Spinal cord (tissue), 10 donors: ENCODE results near the gene ZNF670. TPM values are rescaled to one million over a fixed set of nuclear protein-coding genes. Genes with fewer than 3 reads are reported as not detected.
"Not testable (repeated sequence)": the region's sequence is repeated elsewhere in the genome, so short reads cannot be mapped to it uniquely, and the experiment has no call there.

Experiments
- DNase-seq, 6 donors: peaks; one replicate each; pipeline versions ENCODE4 v3.0.0 to v3.0.0-alpha.2; 2013 to 2015; ENCODE audit warnings: low spot score in 6 of 6, low read depth in 4 of 6
- H3K27ac ChIP-seq: one replicate; pipeline ENCODE4 v1.5.1; 2013; ENCODE audit warnings: low read depth, low read length, control low read depth
- H3K27me3 ChIP-seq: one replicate; pipeline ENCODE4 v1.6.1; 2013; ENCODE audit warnings: low read length; ENCODE audit not compliant: control insufficient read depth, insufficient read depth
- H3K36me3 ChIP-seq: one replicate; pipeline ENCODE4 v1.6.1; 2013; ENCODE audit warnings: low read length; ENCODE audit not compliant: control insufficient read depth, insufficient read depth
- H3K4me1 ChIP-seq: one replicate; pipeline ENCODE4 v1.6.1; 2013; ENCODE audit warnings: low read length; ENCODE audit not compliant: control insufficient read depth, insufficient read depth
- H3K4me3 ChIP-seq: one replicate; pipeline ENCODE4 v1.5.1; 2013; ENCODE audit warnings: low read depth, low read length, control low read depth
- H3K9me3 ChIP-seq: one replicate; pipeline ENCODE4 v1.6.1; 2013; ENCODE audit warnings: low read length; ENCODE audit not compliant: control insufficient read depth, insufficient read depth
- WGBS: methylation state at CpG from one replicate; pipeline ENCODE4 v1.1.5; 2013; ENCODE audit warnings: missing lambda C conversion rate; ENCODE audit not compliant: insufficient coverage; 5-methylcytosine and 5-hydroxymethylcytosine counted together
- polyA plus RNA-seq, 2 donors: library from polyadenylated mRNA; unstranded; fragments of 120-200 nt; gene quantifications; one replicate each; pipeline ENCODE4 v1.2.1, GENCODE V29; 2013; ENCODE audit not compliant: insufficient read length in 2 of 2
- total RNA-seq, 2 donors: library from RNA; depleted of rRNA in 1 of 2; stranded (reverse); fragments of 120-200 nt in 1 of 2; fragments of >200 nt in 1 of 2; gene quantifications; one replicate each; pipeline versions ENCODE4 v1.2.3 to v1.2.4, GENCODE V29; 2013 to 2014
- donor health status: healthy.

The ZNF670 gene
- total and polyA plus RNA-seq, 4 donors: 5.2 to 13.1 (median 7.4) TPM

- no peaks in the 10 kb centered on the region for H3K36me3 ChIP-seq
- peaks cover 9% of the 10 kb centered on the region for H3K9me3 ChIP-seq
- no peak overlapping the region for H3K27ac ChIP-seq
- no peaks in the 10 kb centered on the region for H3K27me3 ChIP-seq
- H3K4me3 ChIP-seq: no peak overlapping the region
- WGBS: no CpG with 5 or more reads among the region's 4 CpGs
- DNase-seq: no peak
- H3K4me1 ChIP-seq: no peaks in the 10 kb centered on the region
Measured at GRCh38 chr1:247060771-247061170, 17.8 kb downstream of the ZNF670 start.

DNA sequence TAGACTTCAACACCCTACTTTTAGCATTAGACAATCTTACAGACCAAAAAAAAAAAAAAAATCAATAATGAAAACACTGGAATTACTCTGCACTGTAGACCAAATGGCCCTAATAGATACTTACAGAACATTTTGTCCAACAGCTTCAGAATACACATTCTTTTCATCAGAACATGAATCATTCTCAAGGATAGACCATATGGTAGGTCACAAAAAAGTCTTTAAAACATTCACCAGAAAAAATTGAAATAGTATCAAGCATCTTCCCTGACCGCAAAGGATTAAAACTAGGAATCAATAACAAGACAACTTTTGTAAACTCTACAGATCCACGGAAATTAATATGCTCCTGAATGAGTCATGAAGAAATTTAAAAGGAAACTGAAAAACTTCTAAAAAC, 22.5 kb downstream of the ZNF670 start:
- Histone ChIP-seq H3K27me3 (no peaks in the 10 kb centered on the region), H3K4me3 (no peak overlapping the region), H3K4me1 (no peaks in the 10 kb centered on the region), H3K9me3 (peaks cover 19% of the 10 kb centered on the region), H3K27ac (no peak overlapping the region), H3K36me3 (no peaks in the 10 kb centered on the region)
- DNase-seq: no peak
- no CpG with 5 or more reads among the region's 2 CpGs for WGBS

GRCh38 chr1:247054992-247055415, 23.6 kb downstream of the ZNF670 start:
- Histone ChIP-seq H3K36me3 (no peaks in the 10 kb centered on the region), H3K4me3 (no peak overlapping the region), H3K9me3 (peaks cover 19% of the 10 kb centered on the region), H3K4me1 (no peaks in the 10 kb centered on the region), H3K27me3 (no peaks in the 10 kb centered on the region), H3K27ac (no peak overlapping the region)
- DNase-seq: no peak
- WGBS: 82% methylated on average over 2 of the region's 2 CpGs

DNA sequence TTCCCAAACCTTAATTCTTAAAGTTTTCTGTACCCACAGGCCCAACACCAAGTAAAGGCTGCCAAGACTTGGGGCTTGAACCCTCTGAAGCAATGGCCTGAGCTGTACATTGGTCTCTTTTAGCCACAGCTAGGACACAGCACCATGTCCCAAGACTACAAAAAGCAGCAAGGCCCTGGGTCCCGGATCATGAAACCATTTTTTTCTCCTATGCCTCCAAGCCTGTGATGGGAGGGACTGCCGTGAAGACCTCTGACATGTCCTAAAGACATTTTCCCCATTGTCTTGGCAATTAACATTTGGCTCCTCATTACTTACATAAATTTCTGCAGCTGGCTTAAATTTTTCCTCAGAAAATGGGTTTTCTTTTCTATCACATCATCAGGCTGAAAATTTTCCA, 30.9 kb downstream of the ZNF670 start:
- WGBS: 86% methylated on average over 1 of the region's 2 CpGs
- Histone ChIP-seq H3K27ac (no peak overlapping the region), H3K4me3 (no peak overlapping the region), H3K4me1 (no peaks in the 10 kb centered on the region), H3K9me3 (peaks cover 28% of the 10 kb centered on the region), H3K27me3 (no peaks in the 10 kb centered on the region), H3K36me3 (no peaks in the 10 kb centered on the region)
- DNase-seq: no peak

DNA sequence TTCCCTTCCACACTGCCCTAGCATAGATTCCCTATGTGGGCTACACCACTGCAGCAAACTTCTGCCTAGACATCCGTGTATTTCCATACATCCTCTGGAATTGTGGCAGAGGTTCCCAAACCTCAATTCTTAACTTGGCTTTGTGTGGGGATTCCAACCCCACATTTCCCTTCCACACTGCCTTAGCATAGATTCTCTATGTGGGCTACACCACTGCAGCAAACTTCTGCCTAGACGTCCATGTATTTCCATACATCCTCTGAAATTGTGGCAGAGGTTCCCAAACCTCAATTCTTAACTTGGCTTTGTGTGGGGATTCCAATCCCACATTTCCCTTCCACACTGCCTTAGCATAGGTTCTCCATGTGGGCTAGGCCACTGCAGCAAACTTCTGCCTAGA, 31.4 kb downstream of the ZNF670 start:
- Histone ChIP-seq H3K27me3 (no peaks in the 10 kb centered on the region), H3K4me3 (no peak overlapping the region), H3K4me1 (no peaks in the 10 kb centered on the region), H3K27ac (no peak overlapping the region), H3K9me3 (peaks cover 27% of the 10 kb centered on the region), H3K36me3 (no peaks in the 10 kb centered on the region)
- no peak for DNase-seq
- WGBS: 100% methylated on average over 1 of the region's 2 CpGs

GRCh38 chr1:247043406-247043805, 35.2 kb downstream of the ZNF670 start:
- H3K4me3 ChIP-seq: no peak overlapping the region
- H3K9me3 ChIP-seq: peaks cover 24% of the 10 kb centered on the region
- no peak for DNase-seq

GRCh38 chr1:247037511-247038320, 40.9 kb downstream of the ZNF670 start:
- H3K36me3 ChIP-seq: peaks cover 3% of the 10 kb centered on the region

More at GRCh38 chr1:247043406-247043805, 35.2 kb downstream of the ZNF670 start:
- Histone ChIP-seq H3K4me1 (no peaks in the 10 kb centered on the region), H3K27ac (no peak overlapping the region), H3K27me3 (no peaks in the 10 kb centered on the region), H3K36me3 (peaks cover 3% of the 10 kb centered on the region)
- WGBS: 100% methylated on average over 3 of the region's 5 CpGs

GRCh38 chr1:247032306-247032705, 46.3 kb downstream of the ZNF670 start:
- H3K9me3 ChIP-seq: peaks cover 16% of the 10 kb centered on the region
- 100% methylated on average over 1 of the region's 30 CpGs for WGBS
- H3K27me3 ChIP-seq, H3K4me3 ChIP-seq, H3K27ac ChIP-seq, H3K4me1 ChIP-seq, H3K36me3 ChIP-seq, DNase-seq: not testable (repeated sequence)

More at GRCh38 chr1:247037511-247038320, 40.9 kb downstream of the ZNF670 start:
- DNase-seq: no peak
- Histone ChIP-seq H3K27me3 (no peaks in the 10 kb centered on the region), H3K4me3 (no peak overlapping the region), H3K27ac (no peak overlapping the region), H3K4me1 (no peaks in the 10 kb centered on the region), H3K9me3 (peaks cover 14% of the 10 kb centered on the region)
- 100% methylated on average over 1 of the region's 6 CpGs for WGBS
